Hepatocyte (in vitro differentiated cells): ENCODE data around the gene GAL3ST2. TPM values are rescaled to one million over a fixed set of nuclear protein-coding genes. Genes with fewer than 3 reads are reported as not detected.
"Not testable (repeated sequence)": the region's sequence is repeated elsewhere in the genome, so short reads cannot be mapped to it uniquely, and the experiment has no call there.

Experiments used
- DNase-seq: peaks from one replicate; pipeline ENCODE4 v3.0.0-alpha.2; 2016; ENCODE audit warnings: low spot score
- H2AFZ ChIP-seq: fragments of 200-600 bp; sonication (generic); 2 replicates; pipeline ENCODE4 v1.6.0; 2016; ENCODE audit warnings: antibody characterized with exemption, mild to moderate bottlenecking
- H3K27ac ChIP-seq: fragments of 200-600 bp; sonication (generic); 2 replicates; pipeline ENCODE4 v1.5.1; 2016; ENCODE audit warnings: mild to moderate bottlenecking
- H3K27me3 ChIP-seq: fragments of 200-600 bp; sonication (generic); 2 replicates; pipeline ENCODE4 v1.6.1; 2016
- H3K36me3 ChIP-seq: fragments of 200-600 bp; sonication (generic); replicated peaks from 2 replicates; pipeline ENCODE4 v1.5.1; 2016; ENCODE audit warnings: low read depth; ENCODE audit not compliant: insufficient read depth
- H3K4me1 ChIP-seq: fragments of 200-600 bp; sonication (generic); 2 replicates; pipeline ENCODE4 v1.5.1; 2016; ENCODE audit warnings: mild to moderate bottlenecking, moderate library complexity; ENCODE audit not compliant: insufficient read depth
- H3K4me2 ChIP-seq: fragments of 200-600 bp; sonication (generic); 2 replicates; pipeline ENCODE4 v1.6.0; 2016
- H3K4me3 ChIP-seq: fragments of 200-600 bp; sonication (generic); 2 replicates; pipeline ENCODE4 v1.5.1; 2016; ENCODE audit warnings: mild to moderate bottlenecking
- H3K79me2 ChIP-seq: fragments of 200-600 bp; sonication (generic); 2 replicates; pipeline ENCODE4 v1.6.0; 2017; ENCODE audit warnings: mild to moderate bottlenecking
- H3K9me2 ChIP-seq: fragments of 200-600 bp; sonication (generic); replicated peaks from 2 replicates; pipeline ENCODE4 v1.6.0; 2017; ENCODE audit warnings: mild to moderate bottlenecking; ENCODE audit not compliant: insufficient read depth
- H3K9me3 ChIP-seq: fragments of 200-600 bp; sonication (generic); 2 replicates; pipeline ENCODE4 v1.5.1; 2016; ENCODE audit warnings: low read depth, mild to moderate bottlenecking
- H4K20me1 ChIP-seq: fragments of 200-600 bp; sonication (generic); 2 replicates; pipeline ENCODE4 v1.6.0; 2016; ENCODE audit warnings: mild to moderate bottlenecking; ENCODE audit not compliant: insufficient read depth, poor library complexity, severe bottlenecking
- CTCF ChIP-seq: fragments of 200-600 bp; sonication (generic); IDR thresholded peaks from 2 replicates; pipeline ENCODE4 v1.5.1; 2016; ENCODE audit warnings: antibody characterized with exemption, mild to moderate bottlenecking; ENCODE audit not compliant: poor library complexity
- EZH2 ChIP-seq: fragments of 200-600 bp; sonication (generic); IDR thresholded peaks from 2 replicates; pipeline ENCODE4 v1.6.1; 2016; ENCODE audit warnings: antibody characterized with exemption, mild to moderate bottlenecking, borderline replicate concordance
- EZH2phosphoT487 ChIP-seq: fragments of 200-600 bp; sonication (generic); IDR thresholded peaks from one replicate; pipeline ENCODE4 v1.6.1; 2018; ENCODE audit warnings: antibody characterized with exemption, mild to moderate bottlenecking, low read depth, moderate library complexity; ENCODE audit not compliant: unreplicated experiment, severe bottlenecking
- WGBS: methylation state at CpG from one replicate; pipeline ENCODE4 v1.1.6; 2016; ENCODE audit warnings: low lambda C conversion rate; ENCODE audit errors: missing lambda C conversion rate; 5-methylcytosine and 5-hydroxymethylcytosine counted together
- polyA plus RNA-seq: library from polyadenylated mRNA; unstranded; fragments of >200 nt; fragmentation: Nextera tagmentation; extraction: Ambion mirVana; gene quantifications from 2 replicates; pipeline ENCODE4 v1.2.1, GENCODE V29; 2016
- total RNA-seq: library from RNA; depleted of rRNA; stranded (reverse); fragments of >200 nt; gene quantifications from 2 replicates; pipeline ENCODE4 v1.2.3, GENCODE V29; 2014

GAL3ST2 gene
- total and polyA plus RNA-seq, 2 experiments from 2014 or later = 0.53 TPM; not detected in 1

GRCh38 chr2:241739651-241740050, 37.0 kb upstream of the GAL3ST2 start:
- H3K4me1 ChIP-seq = no peaks in the 10 kb centered on the region
- H3K36me3 ChIP-seq = no peaks in the 10 kb centered on the region
- H3K4me3 ChIP-seq = no peak overlapping the region
- H3K4me2 ChIP-seq = no peak overlapping the region
- no peak overlapping the region for H3K27ac ChIP-seq
- H3K27me3 ChIP-seq = no peaks in the 10 kb centered on the region
- peaks cover 37% of the 10 kb centered on the region for H3K79me2 ChIP-seq
- peaks cover 2% of the 10 kb centered on the region for H4K20me1 ChIP-seq
- DNase-seq = no peak
- H2AFZ ChIP-seq = no peak overlapping the region
- H3K9me2 ChIP-seq = no peaks in the 10 kb centered on the region
- H3K9me3 ChIP-seq = no peaks in the 10 kb centered on the region
- TF ChIP-seq EZH2phosphoT487 (no peak), CTCF (no peak), EZH2 (no peak)
- 94% methylated on average over 12 of the region's 12 CpGs for WGBS

GRCh38 chr2:241741016-241741415, 35.6 kb upstream of the GAL3ST2 start:
- 93% methylated on average over 10 of the region's 10 CpGs for WGBS

GRCh38 chr2:241742320-241742939, 34.2 kb upstream of the GAL3ST2 start:
- Histone ChIP-seq H3K36me3 (no peaks in the 10 kb centered on the region), H4K20me1 (peaks cover 2% of the 10 kb centered on the region)

More at GRCh38 chr2:241741016-241741415, 35.6 kb upstream of the GAL3ST2 start:
- Histone ChIP-seq H3K9me3 (no peaks in the 10 kb centered on the region), H3K4me3 (no peak overlapping the region), H3K27ac (no peak overlapping the region), H3K27me3 (no peaks in the 10 kb centered on the region), H3K4me2 (no peak overlapping the region), H3K4me1 (no peaks in the 10 kb centered on the region), H4K20me1 (peaks cover 2% of the 10 kb centered on the region), H2AFZ (no peak overlapping the region), H3K36me3 (no peaks in the 10 kb centered on the region), H3K79me2 (peaks cover 32% of the 10 kb centered on the region), H3K9me2 (no peaks in the 10 kb centered on the region)
- no peak for TF ChIP-seq EZH2
- no peak for TF ChIP-seq CTCF
- TF ChIP-seq EZH2phosphoT487 = no peak
- no peak for DNase-seq

GRCh38 chr2:241743008-241743407, 33.6 kb upstream of the GAL3ST2 start:
- whole genome bisulfite sequencing = 84% methylated on average over 8 of the region's 15 CpGs
- not testable (repeated sequence) for H3K9me3 ChIP-seq, DNase-seq, H3K27ac ChIP-seq, H3K4me2 ChIP-seq, H3K9me2 ChIP-seq, H3K27me3 ChIP-seq, H3K4me1 ChIP-seq, H4K20me1 ChIP-seq, H3K36me3 ChIP-seq, H2AFZ ChIP-seq, H3K4me3 ChIP-seq
- peaks cover 16% of the 10 kb centered on the region for H3K79me2 ChIP-seq

More at GRCh38 chr2:241742320-241742939, 34.2 kb upstream of the GAL3ST2 start:
- TF ChIP-seq EZH2phosphoT487 (no peak), CTCF (no peak), EZH2 (no peak)
- WGBS = over 99% methylated on average over 26 of the region's 28 CpGs
- no peaks in the 10 kb centered on the region for H3K4me1 ChIP-seq
- H3K4me2 ChIP-seq = no peak overlapping the region
- no peak overlapping the region for H3K4me3 ChIP-seq
- no peaks in the 10 kb centered on the region for H3K9me2 ChIP-seq
- no peaks in the 10 kb centered on the region for H3K9me3 ChIP-seq
- no peaks in the 10 kb centered on the region for H3K27me3 ChIP-seq
- peaks cover 21% of the 10 kb centered on the region for H3K79me2 ChIP-seq
- no peak for DNase-seq
- no peak overlapping the region for H3K27ac ChIP-seq
- no peak overlapping the region for H2AFZ ChIP-seq
